ENCODE results near the gene FAM219B. TPM values are rescaled to one million over a fixed set of nuclear protein-coding genes. Genes with fewer than 3 reads are reported as not detected.
A peak's percentile ranks its signal among the peaks of the same experiment; 100 is the strongest.

Gene FAM219B
- total RNA-seq, 4 donors from 2014 or later, result 28.2 to 32.9 (median 31.2) TPM

GRCh38 chr15:74882528-74882927 lies 24.1 kb downstream of the FAM219B start:
- TF ChIP-seq, protein P1, sequence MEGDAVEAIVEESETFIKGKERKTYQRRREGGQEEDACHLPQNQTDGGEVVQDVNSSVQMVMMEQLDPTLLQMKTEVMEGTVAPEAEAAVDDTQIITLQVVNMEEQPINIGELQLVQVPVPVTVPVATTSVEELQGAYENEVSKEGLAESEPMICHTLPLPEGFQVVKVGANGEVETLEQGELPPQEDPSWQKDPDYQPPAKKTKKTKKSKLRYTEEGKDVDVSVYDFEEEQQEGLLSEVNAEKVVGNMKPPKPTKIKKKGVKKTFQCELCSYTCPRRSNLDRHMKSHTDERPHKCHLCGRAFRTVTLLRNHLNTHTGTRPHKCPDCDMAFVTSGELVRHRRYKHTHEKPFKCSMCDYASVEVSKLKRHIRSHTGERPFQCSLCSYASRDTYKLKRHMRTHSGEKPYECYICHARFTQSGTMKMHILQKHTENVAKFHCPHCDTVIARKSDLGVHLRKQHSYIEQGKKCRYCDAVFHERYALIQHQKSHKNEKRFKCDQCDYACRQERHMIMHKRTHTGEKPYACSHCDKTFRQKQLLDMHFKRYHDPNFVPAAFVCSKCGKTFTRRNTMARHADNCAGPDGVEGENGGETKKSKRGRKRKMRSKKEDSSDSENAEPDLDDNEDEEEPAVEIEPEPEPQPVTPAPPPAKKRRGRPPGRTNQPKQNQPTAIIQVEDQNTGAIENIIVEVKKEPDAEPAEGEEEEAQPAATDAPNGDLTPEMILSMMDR (IDR thresholded peaks at IDR 0.05 in 4 of 5, conservative IDR thresholded peaks at IDR 0.05 in 1 of 5), result no peak
- TF ChIP-seq POLR2A (IDR thresholded peaks at IDR 0.05), result no peak
- Histone ChIP-seq H3K4me3 (no peak overlapping the region), H3K27me3 (no peaks in the 10 kb centered on the region), H3K27ac (no peak overlapping the region), H3K9me3 (no peaks in the 10 kb centered on the region), H3K36me3 (no peaks in the 10 kb centered on the region), H3K4me1 (no peaks in the 10 kb centered on the region)
- intact Hi-C loops (cut with DNase I; ENCODE audit: low total_unique reads), result no loop called here
- ATAC-seq (no peak), DNase-seq (no peak)
- in situ Hi-C loops (cut with MboI; ENCODE audit: low sequenced_read_pairs in 4 of 4), result no loop called here

DNA sequence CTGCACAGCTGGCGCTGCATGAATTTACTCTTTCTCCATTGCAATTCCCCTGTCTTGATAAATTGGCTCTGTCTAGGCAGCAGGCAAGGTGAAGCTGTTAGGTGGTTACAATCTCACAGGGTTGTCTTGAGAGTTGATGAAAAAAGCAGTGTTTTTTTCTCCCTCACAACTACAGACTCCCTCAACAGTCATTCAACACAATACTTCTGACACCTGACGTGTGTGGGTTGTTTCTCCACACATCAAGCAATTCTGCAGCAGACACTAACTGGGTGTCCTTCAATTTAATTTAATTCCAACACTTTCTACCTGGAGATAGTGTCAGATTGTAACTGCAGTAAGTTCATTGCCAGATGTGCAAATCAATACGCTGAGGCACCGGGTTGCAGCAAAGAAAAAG lies 28.4 kb downstream of the FAM219B start:
- intact Hi-C loops (cut with DNase I; ENCODE audit: low total_unique reads), result no loop called here
- in situ Hi-C loops (cut with MboI; ENCODE audit: low sequenced_read_pairs in 4 of 4), result no loop called here
- TF ChIP-seq POLR2A (IDR thresholded peaks at IDR 0.05), result no peak
- TF ChIP-seq, protein P1 (IDR thresholded peaks at IDR 0.05 in 4 of 5, conservative IDR thresholded peaks at IDR 0.05 in 1 of 5), result no peak
- Histone ChIP-seq H3K27me3 (no peaks in the 10 kb centered on the region), H3K27ac (no peak overlapping the region), H3K4me3 (no peak overlapping the region), H3K4me1 (peaks cover 0 to 7% of the 10 kb centered on the region in 2 donors), H3K36me3 (no peaks in the 10 kb centered on the region), H3K9me3 (no peaks in the 10 kb centered on the region)
- DNase-seq (no peak), ATAC-seq (no peak)

DNA sequence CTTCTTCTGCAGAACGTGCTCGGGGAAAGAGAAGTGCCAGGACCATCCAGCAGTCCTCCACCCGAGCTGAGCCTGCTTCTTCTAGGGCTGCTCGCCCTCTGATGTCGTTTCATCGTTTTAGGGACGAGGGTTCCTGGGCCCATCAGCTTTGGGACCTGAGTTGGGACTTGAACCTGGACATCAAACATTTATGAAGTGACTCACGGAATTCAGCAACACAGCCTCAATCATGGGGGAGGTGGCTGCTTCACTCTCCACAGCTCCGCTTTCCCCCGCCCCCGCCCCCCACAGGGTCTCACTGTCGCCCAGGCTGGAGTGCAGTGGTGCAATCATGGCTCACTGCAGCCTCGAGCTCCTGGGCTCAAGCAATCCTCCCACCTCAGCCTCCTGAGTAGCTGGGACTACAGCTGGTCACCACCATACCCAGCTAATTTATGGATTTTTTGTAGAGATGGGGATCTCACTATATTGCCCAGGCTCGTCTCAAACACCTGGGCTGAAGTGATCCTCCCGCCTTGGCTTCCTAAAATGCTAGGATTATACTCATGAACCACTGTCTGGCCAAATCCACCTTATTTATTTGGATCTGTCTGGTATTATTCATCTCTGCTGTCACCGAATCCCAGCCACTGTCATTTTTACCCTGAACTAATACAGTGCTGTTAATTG lies 32.8 kb downstream of the FAM219B start:
- Histone ChIP-seq H3K36me3 (no peaks in the 10 kb centered on the region), H3K27me3 (no peaks in the 10 kb centered on the region), H3K27ac (peak overlapping the region; percentile 94 to 99 (median 96)), H3K4me3 (peak overlapping the region; percentile 74 to 91 (median 84)), H3K4me1 (peaks cover 34 to 45% of the 10 kb centered on the region in 2 donors), H3K9me3 (no peaks in the 10 kb centered on the region)
- DNase-seq, result no peak
- intact Hi-C loops (cut with DNase I; ENCODE audit: low total_unique reads) (loop anchor here (1.0 kb wide), 2 partner anchors 31 to 82 kb away; partner anchors contain the start of genes RPP25 and ULK3), in situ Hi-C loops (cut with MboI; ENCODE audit: low sequenced_read_pairs in 4 of 4) (no loop called here)
- TF ChIP-seq POLR2A (IDR thresholded peaks at IDR 0.05), result no peak
- TF ChIP-seq, protein P1 (IDR thresholded peaks at IDR 0.05 in 4 of 5, conservative IDR thresholded peaks at IDR 0.05 in 1 of 5), result no peak
- peak in 1 of 2 donors; percentile 26 for ATAC-seq

DNA sequence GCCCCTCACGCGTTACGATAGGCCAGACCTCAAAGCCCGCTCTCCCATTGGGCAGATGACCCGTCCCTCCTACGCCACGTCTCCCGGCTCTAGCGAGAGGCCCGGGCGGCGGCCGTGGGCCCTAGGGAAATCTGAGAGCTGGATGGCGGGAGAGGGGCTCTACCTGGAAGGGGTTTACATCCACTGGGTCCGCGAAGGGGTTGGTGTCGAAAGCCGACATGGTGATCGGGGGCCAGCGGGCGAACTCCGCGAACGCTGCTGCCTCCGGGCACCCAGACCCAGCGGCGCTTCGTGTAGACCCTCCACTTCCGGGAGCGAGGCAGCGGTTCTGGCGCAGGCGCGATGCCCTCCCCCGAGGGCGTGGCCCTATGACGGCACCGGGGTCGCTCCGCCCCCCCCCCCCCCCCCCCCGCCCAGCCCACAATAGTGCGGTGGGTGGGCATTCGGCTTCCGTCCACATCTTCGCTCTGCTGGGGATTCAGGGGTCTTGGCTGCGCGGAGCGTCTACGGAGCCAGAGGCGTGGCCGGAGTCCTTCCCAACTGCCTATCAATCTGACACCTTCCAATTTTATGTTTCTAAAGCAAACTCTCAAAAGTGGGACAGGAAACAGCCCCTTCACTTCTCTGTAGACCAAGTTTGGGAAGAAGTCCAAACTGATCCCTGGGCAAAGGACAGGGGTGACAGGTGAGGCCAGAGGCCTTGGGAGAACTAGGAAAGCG lies 33.5 kb downstream of the FAM219B start, which contains the start of gene SCAMP2:
TSS of gene SCAMP2 (minus strand) at position 330 of the 720 bp plus-strand sequence. CDS start at position 220, 110 bp downstream.
- Histone ChIP-seq H3K9me3 (no peaks in the 10 kb centered on the region), H3K4me3 (peak within 1 kb of the TSS; percentile 74 to 91 (median 84)), H3K4me1 (peaks cover 41 to 52% of the 10 kb centered on the region in 2 donors), H3K27ac (peak within 1 kb of the TSS; percentile 94 to 99 (median 96)), H3K36me3 (no peaks in the 10 kb centered on the region), H3K27me3 (no peaks in the 10 kb centered on the region)
- in situ Hi-C loops (cut with MboI; ENCODE audit: low sequenced_read_pairs in 4 of 4) (no loop called here), intact Hi-C loops (cut with DNase I; ENCODE audit: low total_unique reads) (loop anchor here (1.0 kb wide), 2 partner anchors 30 to 83 kb away; partner anchors contain the start of genes RPP25 and ULK3)
- TF ChIP-seq, protein P1 (IDR thresholded peaks at IDR 0.05 in 4 of 5, conservative IDR thresholded peaks at IDR 0.05 in 1 of 5), result peak in 1 of 5 experiments; percentile 12
- peak; percentile 82 to 90 for TF ChIP-seq POLR2A (IDR thresholded peaks at IDR 0.05)
- ATAC-seq, result peak; percentile 90 to 94
- peak; percentile 94 for DNase-seq

All from gastrocnemius medialis (tissue), 4 donors.